Breast epithelium (tissue), 3 donors: ENCODE measurements around the gene EDC3.

Experiments
- POLR2A ChIP-seq: fragments of 450-650 bp; IDR thresholded peaks from one replicate; pipeline ENCODE4 v1.6.1; 2016; ENCODE audit warnings: antibody characterized with exemption, mild to moderate bottlenecking, moderate library complexity
- POLR2AphosphoS5 ChIP-seq, 3 donors: sonication (generic); formaldehyde crosslinking; IDR thresholded peaks; one replicate each; pipeline ENCODE4 v1.6.1; 2017; ENCODE audit warnings: antibody characterized with exemption in 3 of 3
- TF ChIP-seq, protein P1 (sequence below), 3 donors: fragments of 450-650 bp; IDR thresholded peaks; one replicate each; pipeline ENCODE4 v1.5.1; 2016 to 2017; ENCODE audit warnings: antibody characterized with exemption in 3 of 3, mild to moderate bottlenecking in 3 of 3, moderate library complexity in 3 of 3

DNA sequence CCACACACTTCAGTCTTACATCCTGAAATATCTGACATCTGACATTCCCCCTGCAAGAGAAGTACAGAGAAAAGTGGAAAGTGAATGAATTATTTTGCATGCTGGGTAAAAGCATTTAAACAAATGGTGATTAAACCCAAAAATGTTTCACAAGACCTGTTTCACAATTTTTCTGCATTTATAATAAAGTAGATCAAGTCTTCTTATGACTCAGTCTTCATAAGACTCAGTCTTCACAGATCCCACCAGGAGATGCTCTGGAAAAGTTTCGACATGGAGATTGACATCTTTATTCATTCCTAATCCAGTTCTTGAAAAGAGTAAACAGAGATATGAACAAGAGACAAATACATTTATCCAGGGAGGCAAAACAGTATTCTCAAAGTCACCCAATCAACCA, 13.2 kb upstream of the EDC3 start:
- TF ChIP-seq, protein P1, sequence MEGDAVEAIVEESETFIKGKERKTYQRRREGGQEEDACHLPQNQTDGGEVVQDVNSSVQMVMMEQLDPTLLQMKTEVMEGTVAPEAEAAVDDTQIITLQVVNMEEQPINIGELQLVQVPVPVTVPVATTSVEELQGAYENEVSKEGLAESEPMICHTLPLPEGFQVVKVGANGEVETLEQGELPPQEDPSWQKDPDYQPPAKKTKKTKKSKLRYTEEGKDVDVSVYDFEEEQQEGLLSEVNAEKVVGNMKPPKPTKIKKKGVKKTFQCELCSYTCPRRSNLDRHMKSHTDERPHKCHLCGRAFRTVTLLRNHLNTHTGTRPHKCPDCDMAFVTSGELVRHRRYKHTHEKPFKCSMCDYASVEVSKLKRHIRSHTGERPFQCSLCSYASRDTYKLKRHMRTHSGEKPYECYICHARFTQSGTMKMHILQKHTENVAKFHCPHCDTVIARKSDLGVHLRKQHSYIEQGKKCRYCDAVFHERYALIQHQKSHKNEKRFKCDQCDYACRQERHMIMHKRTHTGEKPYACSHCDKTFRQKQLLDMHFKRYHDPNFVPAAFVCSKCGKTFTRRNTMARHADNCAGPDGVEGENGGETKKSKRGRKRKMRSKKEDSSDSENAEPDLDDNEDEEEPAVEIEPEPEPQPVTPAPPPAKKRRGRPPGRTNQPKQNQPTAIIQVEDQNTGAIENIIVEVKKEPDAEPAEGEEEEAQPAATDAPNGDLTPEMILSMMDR (IDR thresholded peaks at IDR 0.05) = no peak
- no peak for TF ChIP-seq POLR2AphosphoS5 (IDR thresholded peaks at IDR 0.05)
- no peak for TF ChIP-seq POLR2A
